ENCODE data around the gene CDYL. TPM values are rescaled to one million over a fixed set of nuclear protein-coding genes. Genes with fewer than 3 reads are reported as not detected.

The CDYL gene
- total RNA-seq, 2 donors from 2014 or later, result 55.1 to 58.2 TPM

DNA sequence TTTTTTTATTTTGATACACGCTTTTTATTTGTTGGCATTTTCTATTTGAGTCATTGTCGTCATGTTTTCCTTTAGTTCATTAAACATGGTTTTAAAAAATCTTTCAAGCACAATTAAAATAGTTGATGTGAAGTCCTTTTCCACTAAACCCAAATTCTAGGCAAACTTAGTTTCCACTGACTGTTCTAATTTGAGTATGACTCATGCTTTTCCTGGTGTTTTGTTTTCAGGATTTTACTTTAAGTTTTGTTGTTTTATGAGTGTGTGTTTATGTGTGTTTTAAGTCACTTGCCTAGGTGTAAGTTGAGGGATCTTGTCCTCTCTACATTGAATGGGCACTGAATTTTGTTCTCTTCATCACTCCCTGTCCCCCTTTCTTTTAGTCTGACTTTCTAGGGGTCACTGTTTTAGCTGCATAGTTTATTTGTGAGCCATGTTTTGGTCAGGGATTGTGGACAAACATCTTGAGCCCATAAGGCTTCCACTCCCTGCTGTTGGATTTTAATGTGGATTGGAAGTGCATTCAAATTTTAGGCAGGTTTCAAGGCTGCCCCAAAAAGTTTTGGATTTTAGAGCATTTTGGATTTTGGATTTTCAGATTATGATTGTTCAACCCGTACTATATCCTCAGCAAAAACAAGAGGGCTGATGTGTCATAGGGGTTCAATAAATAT, 94.8 kb downstream of the CDYL start:
- no peaks in the 10 kb centered on the region for H3K27me3 Mint-ChIP-seq (ENCODE audit: insufficient read depth)
- no peak overlapping the region for H3K27ac ChIP-seq (ENCODE audit: low read depth, low read length)

DNA sequence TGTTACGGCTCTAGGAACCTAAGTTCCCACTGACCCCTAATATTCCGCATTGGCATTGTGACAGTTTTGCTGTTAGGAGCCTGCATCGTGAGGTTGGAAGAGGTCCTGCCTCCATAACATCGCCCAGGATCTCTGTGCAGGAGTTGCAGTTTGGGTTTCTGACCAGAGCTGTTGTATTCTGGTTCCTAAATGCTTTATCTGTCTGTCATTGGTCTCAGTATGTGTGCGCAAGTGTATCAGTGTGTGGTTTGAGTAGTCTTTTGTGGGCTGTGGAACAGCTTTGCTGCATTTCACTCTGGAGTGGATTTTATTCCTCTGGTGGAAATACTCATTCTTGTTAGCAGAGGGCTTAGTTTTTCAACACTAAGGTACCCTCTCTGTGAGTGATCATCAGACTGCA, 95.6 kb downstream of the CDYL start:
- no peak for DNase-seq
- Mint-ChIP-seq H3K27ac (no peak overlapping the region), H3K4me3 (no peak overlapping the region), H3K4me1 (peaks cover 18% of the 10 kb centered on the region), H3K36me3 (ENCODE audit: low read depth) (peaks cover 16% of the 10 kb centered on the region), H3K27me3 (ENCODE audit: insufficient read depth) (no peaks in the 10 kb centered on the region), H3K9me3 (peaks cover 23% of the 10 kb centered on the region)
- Histone ChIP-seq H3K27me3 (ENCODE audit: control insufficient read depth, insufficient read depth, low read length, poor library complexity, severe bottlenecking) (no peaks in the 10 kb centered on the region), H3K4me3 (ENCODE audit: low read length) (no peak overlapping the region), H3K27ac (ENCODE audit: low read depth, low read length) (no peak overlapping the region), H3K9ac (ENCODE audit: extremely low read depth, low read length, poor library complexity, severe bottlenecking) (no peak overlapping the region), H3K4me1 (ENCODE audit: control insufficient read depth, insufficient read depth, low read length) (no peaks in the 10 kb centered on the region), H3K36me3 (ENCODE audit: control insufficient read depth, insufficient read depth, low read length) (peaks cover 4% of the 10 kb centered on the region), H3K9me3 (ENCODE audit: control insufficient read depth, low read length) (peaks cover 19% of the 10 kb centered on the region)
- 93 to 94% methylated on average over 2 to 5 of the region's 5 CpGs for WGBS, 2 experiments (ENCODE audit: insufficient coverage in 1 of 2, insufficient read length in 1 of 2)
- TF ChIP-seq, protein P1, sequence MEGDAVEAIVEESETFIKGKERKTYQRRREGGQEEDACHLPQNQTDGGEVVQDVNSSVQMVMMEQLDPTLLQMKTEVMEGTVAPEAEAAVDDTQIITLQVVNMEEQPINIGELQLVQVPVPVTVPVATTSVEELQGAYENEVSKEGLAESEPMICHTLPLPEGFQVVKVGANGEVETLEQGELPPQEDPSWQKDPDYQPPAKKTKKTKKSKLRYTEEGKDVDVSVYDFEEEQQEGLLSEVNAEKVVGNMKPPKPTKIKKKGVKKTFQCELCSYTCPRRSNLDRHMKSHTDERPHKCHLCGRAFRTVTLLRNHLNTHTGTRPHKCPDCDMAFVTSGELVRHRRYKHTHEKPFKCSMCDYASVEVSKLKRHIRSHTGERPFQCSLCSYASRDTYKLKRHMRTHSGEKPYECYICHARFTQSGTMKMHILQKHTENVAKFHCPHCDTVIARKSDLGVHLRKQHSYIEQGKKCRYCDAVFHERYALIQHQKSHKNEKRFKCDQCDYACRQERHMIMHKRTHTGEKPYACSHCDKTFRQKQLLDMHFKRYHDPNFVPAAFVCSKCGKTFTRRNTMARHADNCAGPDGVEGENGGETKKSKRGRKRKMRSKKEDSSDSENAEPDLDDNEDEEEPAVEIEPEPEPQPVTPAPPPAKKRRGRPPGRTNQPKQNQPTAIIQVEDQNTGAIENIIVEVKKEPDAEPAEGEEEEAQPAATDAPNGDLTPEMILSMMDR (conservative IDR thresholded peaks at IDR 0.05), result no peak

More for the DNA sequence above, 94.8 kb downstream of the CDYL start:
- Mint-ChIP-seq H3K4me3 (no peak overlapping the region), H3K36me3 (ENCODE audit: low read depth) (peaks cover 24% of the 10 kb centered on the region), H3K9me3 (peaks cover 30% of the 10 kb centered on the region), H3K4me1 (peaks cover 18% of the 10 kb centered on the region), H3K27ac (peak overlapping the region; percentile 32)
- WGBS, 2 experiments (ENCODE audit: insufficient coverage in 1 of 2, insufficient read length in 1 of 2), result 94 to 100% methylated on average over 1 to 3 of the region's 3 CpGs
- Histone ChIP-seq H3K4me1 (ENCODE audit: control insufficient read depth, insufficient read depth, low read length) (no peaks in the 10 kb centered on the region), H3K27me3 (ENCODE audit: control insufficient read depth, insufficient read depth, low read length, poor library complexity, severe bottlenecking) (no peaks in the 10 kb centered on the region), H3K9ac (ENCODE audit: extremely low read depth, low read length, poor library complexity, severe bottlenecking) (no peak overlapping the region), H3K4me3 (ENCODE audit: low read length) (no peak overlapping the region), H3K9me3 (ENCODE audit: control insufficient read depth, low read length) (peaks cover 28% of the 10 kb centered on the region), H3K36me3 (ENCODE audit: control insufficient read depth, insufficient read depth, low read length) (peaks cover 4% of the 10 kb centered on the region)
- DNase-seq, result no peak
- TF ChIP-seq, protein P1 (conservative IDR thresholded peaks at IDR 0.05), result no peak

DNA sequence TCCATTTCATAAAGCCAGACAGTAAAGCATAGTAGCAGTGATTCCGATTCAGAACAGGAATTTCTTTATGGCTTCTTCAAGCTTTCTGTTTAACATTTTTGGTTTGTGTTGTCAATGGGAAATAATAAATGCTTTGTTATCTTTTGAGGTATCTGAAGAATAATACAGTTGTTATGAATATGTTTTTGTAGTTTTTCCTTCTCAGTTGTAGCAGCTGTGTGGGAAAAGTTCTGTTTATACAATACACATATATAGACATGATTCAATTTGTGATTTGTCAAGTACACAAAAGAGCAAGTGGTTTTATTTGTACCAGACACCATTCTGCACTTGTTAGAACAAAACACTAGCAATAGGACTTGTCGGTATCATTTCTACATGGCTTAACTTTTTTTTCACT, 96.6 kb downstream of the CDYL start:
- Histone ChIP-seq H3K27ac (ENCODE audit: low read depth, low read length) (no peak overlapping the region), H3K27me3 (ENCODE audit: control insufficient read depth, insufficient read depth, low read length, poor library complexity, severe bottlenecking) (no peaks in the 10 kb centered on the region), H3K9me3 (ENCODE audit: control insufficient read depth, low read length) (peaks cover 9% of the 10 kb centered on the region), H3K4me1 (ENCODE audit: control insufficient read depth, insufficient read depth, low read length) (no peaks in the 10 kb centered on the region), H3K4me3 (ENCODE audit: low read length) (no peak overlapping the region), H3K9ac (ENCODE audit: extremely low read depth, low read length, poor library complexity, severe bottlenecking) (no peak overlapping the region), H3K36me3 (ENCODE audit: control insufficient read depth, insufficient read depth, low read length) (peaks cover under 1% of the 10 kb centered on the region)
- WGBS, 2 experiments (ENCODE audit: insufficient coverage in 1 of 2, insufficient read length in 1 of 2), result 89% methylated on average over 2 of the region's 2 CpGs; no CpG with 5 or more reads in 1 of the 2 experiments
- H3K9me3 Mint-ChIP-seq, result peaks cover 12% of the 10 kb centered on the region
- no peaks in the 10 kb centered on the region for H3K27me3 Mint-ChIP-seq (ENCODE audit: insufficient read depth)
- TF ChIP-seq, protein P1 (conservative IDR thresholded peaks at IDR 0.05), result no peak
- peaks cover 18% of the 10 kb centered on the region for H3K4me1 Mint-ChIP-seq
- no peak for DNase-seq
- no peak overlapping the region for H3K4me3 Mint-ChIP-seq
- no peak overlapping the region for H3K27ac Mint-ChIP-seq
- H3K36me3 Mint-ChIP-seq (ENCODE audit: low read depth), result peaks cover 7% of the 10 kb centered on the region

Data from endodermal cell (in vitro differentiated cells).